ENCODE results near the gene ZFP36L2.

Gene ZFP36L2

DNA sequence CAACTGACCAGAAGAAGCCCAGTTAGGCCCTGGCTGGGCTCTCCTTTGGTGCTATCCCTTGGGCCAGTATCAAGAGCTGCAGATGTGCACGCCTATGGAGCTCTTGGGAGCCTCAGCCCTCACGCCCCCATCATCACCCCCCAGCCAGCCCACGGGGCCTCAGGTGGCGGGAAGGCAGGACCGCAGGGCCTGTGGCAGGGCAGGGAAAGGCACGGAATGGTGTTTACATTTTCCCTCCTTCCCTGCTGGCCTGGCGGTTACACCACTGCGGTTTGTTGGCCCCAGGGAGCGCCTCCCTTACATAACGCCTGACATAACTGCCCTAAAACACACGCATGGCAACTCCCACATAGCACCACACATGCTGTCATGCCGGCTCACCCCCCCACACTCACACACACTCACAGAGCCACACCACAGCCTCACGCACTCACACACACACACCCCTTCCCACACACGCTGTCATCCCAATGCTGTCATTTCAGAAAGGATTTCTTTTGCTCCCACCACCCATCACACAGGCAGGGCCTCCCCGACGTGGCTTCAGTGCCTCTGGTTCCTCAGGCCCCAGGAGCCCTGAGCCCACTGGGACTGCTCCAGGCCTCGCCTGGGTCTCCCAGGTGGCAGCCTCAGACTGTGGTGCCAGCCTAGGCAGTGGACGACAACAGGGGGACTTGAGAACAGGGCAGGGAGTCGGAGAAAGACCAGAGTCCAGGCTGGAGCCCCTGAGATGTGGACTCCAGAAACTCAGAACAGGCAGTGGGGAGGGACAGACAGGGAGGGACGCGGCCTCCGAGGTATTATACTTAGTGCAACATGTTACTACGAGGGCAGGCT is 15.7 kb downstream of the ZFP36L2 start:
- no peak for DNase-seq (ENCODE audit: extremely low read depth, low read depth)

DNA sequence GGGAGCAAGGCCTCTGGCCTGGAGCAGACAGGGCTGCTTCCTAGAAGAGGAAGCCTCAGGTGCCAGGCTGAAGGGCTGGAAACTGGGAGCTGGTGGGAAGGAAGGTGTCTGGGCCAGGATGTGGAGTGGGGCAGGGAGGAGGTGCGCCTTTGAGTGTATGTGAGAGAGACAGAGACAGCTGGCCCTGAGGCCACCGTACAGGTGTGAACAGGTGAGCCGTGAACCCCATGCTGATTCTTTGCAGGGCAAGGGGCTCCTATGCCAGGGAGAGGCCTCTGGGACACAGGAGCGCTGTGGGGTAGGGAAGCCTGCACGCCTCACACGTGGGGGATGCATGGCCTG is 16.3 kb downstream of the ZFP36L2 start:
- DNase-seq (ENCODE audit: extremely low read depth, low read depth) = no peak
- no peak overlapping the region for H3K4me3 ChIP-seq (replicated peaks; ENCODE audit: low read depth, low read length)
- TF ChIP-seq, protein P1, sequence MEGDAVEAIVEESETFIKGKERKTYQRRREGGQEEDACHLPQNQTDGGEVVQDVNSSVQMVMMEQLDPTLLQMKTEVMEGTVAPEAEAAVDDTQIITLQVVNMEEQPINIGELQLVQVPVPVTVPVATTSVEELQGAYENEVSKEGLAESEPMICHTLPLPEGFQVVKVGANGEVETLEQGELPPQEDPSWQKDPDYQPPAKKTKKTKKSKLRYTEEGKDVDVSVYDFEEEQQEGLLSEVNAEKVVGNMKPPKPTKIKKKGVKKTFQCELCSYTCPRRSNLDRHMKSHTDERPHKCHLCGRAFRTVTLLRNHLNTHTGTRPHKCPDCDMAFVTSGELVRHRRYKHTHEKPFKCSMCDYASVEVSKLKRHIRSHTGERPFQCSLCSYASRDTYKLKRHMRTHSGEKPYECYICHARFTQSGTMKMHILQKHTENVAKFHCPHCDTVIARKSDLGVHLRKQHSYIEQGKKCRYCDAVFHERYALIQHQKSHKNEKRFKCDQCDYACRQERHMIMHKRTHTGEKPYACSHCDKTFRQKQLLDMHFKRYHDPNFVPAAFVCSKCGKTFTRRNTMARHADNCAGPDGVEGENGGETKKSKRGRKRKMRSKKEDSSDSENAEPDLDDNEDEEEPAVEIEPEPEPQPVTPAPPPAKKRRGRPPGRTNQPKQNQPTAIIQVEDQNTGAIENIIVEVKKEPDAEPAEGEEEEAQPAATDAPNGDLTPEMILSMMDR (IDR thresholded peaks at IDR 0.05; ENCODE audit: low read depth, low read length, missing control alignments) = no peak

More for the DNA sequence above, 15.7 kb downstream of the ZFP36L2 start:
- no peak overlapping the region for H3K4me3 ChIP-seq (replicated peaks; ENCODE audit: low read depth, low read length)
- TF ChIP-seq, protein P1 (IDR thresholded peaks at IDR 0.05; ENCODE audit: low read depth, low read length, missing control alignments) = no peak

DNA sequence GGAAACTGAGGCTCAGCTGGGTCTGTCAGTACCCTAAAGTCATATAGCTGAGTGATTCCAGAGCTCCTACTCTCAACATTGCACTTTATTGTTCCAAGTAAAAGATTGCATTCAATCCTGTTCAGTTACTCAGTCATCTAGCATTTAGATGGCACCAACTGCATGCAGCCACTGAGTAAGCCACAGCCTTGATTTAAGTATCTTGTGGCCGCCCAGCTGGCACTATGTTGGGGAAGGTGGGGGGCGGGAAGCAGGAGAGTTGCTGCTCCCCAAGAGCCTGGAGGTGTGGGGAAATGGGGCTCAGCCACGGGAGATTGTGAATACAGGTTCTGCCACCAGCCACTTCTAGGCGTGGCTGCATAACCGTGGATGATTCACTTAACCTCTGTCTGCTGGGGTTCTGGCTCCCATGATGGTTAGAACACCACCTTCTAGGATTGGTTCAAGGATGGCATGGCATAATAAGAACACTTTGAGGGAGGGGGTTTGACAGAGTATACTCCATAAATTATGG is 17.1 kb downstream of the ZFP36L2 start:
- DNase-seq (ENCODE audit: extremely low read depth, low read depth) = no peak
- TF ChIP-seq, protein P1 (IDR thresholded peaks at IDR 0.05; ENCODE audit: low read depth, low read length, missing control alignments) = no peak
- H3K4me3 ChIP-seq (replicated peaks; ENCODE audit: low read depth, low read length) = no peak overlapping the region

DNA sequence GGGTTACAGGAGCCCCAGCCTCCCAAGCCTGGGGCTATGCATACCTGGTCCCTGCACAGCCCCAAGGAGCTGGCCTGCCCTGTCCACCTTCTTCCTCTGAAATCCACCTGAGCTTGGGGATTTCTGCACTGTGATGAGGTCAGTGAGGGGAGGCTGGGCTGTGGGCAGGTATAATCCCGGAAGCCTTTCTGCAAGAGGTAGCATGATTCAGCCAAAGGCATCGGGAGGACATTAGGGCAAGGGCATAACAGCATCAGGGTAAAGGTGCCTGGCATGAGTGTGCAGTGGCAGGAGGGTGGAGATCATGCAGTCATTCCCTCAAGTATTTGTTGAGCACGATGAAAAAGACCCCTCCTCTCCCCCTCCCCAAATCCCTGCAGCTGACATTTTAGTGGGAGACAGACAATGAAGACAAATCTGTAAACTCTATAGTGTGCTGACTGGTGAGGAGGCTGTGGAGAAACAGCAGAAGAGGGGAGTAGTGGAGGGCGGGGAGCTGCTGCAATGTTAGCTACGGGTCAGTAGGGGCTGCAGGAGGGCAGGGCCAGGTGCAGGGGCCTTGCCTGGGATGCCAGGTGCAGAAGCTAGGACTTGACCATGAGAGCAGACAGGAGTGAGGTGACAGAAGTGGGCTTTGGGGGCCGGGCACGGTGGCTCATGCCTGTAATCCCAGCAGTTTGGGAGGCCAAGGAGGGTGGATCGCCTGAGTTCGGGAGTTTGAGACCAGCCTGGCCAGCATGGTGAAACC is 18.7 kb downstream of the ZFP36L2 start:
- TF ChIP-seq, protein P1 (IDR thresholded peaks at IDR 0.05; ENCODE audit: low read depth, low read length, missing control alignments) = no peak
- no peak overlapping the region for H3K4me3 ChIP-seq (replicated peaks; ENCODE audit: low read depth, low read length)
- no peak for DNase-seq (ENCODE audit: extremely low read depth, low read depth)

DNA sequence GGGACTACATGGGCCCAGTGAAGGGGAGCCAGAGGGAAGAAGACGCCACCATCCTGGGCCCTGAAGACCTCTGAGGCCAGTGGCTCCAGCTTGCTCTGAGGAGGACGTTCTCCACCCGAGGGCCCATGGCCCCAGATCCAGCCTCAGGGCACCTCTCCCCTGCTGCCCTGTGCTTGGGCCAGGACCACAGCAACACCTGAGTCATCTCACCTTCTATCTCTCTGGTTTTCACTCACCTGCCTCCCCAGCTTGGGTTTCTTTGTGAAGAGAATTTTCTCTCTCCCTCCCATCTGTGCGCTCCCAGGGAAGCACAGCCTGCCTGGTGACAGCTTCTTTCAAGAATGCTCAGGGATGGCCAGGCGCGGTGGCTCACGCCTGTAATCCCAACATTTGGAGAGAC is 19.8 kb downstream of the ZFP36L2 start:
- TF ChIP-seq, protein P1 (IDR thresholded peaks at IDR 0.05; ENCODE audit: low read depth, low read length, missing control alignments) = no peak
- DNase-seq (ENCODE audit: extremely low read depth, low read depth) = no peak
- H3K4me3 ChIP-seq (replicated peaks; ENCODE audit: low read depth, low read length) = no peak overlapping the region

DNA sequence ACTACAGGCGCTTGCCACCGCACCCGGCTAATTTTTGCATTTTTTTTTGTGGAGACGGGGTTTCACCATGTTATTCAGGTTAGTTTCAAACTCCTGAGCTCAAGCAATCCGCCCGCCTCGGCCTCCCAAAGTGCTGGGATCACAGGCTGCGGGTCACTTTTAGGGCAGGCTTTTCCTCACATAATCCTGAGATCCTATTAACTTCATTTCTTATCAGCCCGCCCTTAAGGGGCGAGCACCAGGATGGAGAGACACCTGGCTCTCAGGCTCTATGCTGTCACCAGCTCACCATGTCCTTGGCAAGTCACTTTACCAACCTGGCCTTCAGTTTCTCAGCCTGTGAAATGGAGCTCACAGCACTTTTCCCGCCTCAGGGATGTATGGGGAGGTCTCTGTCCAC is 23.0 kb downstream of the ZFP36L2 start:
- no peak overlapping the region for H3K4me3 ChIP-seq (replicated peaks; ENCODE audit: low read depth, low read length)
- TF ChIP-seq, protein P1 (IDR thresholded peaks at IDR 0.05; ENCODE audit: low read depth, low read length, missing control alignments) = no peak
- no peak for DNase-seq (ENCODE audit: extremely low read depth, low read depth)
